GM12875 (cell line): Measurements from ENCODE around the gene ADGRA1.

Source experiments
- H3K4me3 ChIP-seq: one replicate; pipeline ENCODE4 v1.5.1; 2011; ENCODE audit warnings: low read depth, low read length, control low read depth
- TF ChIP-seq, protein P1 (sequence below): IDR thresholded peaks from 2 replicates; pipeline ENCODE4 v1.5.1; 2011; ENCODE audit warnings: low read depth, mild to moderate bottlenecking, control low read depth, inconsistent platforms, low read length, moderate library complexity, borderline replicate concordance; ENCODE audit not compliant: insufficient read depth

The ADGRA1 gene

GRCh38 chr10:133161486-133162109 lies 73.9 kb downstream of the ADGRA1 start:
- TF ChIP-seq, protein P1, sequence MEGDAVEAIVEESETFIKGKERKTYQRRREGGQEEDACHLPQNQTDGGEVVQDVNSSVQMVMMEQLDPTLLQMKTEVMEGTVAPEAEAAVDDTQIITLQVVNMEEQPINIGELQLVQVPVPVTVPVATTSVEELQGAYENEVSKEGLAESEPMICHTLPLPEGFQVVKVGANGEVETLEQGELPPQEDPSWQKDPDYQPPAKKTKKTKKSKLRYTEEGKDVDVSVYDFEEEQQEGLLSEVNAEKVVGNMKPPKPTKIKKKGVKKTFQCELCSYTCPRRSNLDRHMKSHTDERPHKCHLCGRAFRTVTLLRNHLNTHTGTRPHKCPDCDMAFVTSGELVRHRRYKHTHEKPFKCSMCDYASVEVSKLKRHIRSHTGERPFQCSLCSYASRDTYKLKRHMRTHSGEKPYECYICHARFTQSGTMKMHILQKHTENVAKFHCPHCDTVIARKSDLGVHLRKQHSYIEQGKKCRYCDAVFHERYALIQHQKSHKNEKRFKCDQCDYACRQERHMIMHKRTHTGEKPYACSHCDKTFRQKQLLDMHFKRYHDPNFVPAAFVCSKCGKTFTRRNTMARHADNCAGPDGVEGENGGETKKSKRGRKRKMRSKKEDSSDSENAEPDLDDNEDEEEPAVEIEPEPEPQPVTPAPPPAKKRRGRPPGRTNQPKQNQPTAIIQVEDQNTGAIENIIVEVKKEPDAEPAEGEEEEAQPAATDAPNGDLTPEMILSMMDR, result no peak
- H3K4me3 ChIP-seq, result no peak overlapping the region

GRCh38 chr10:133162178-133162909 lies 74.6 kb downstream of the ADGRA1 start:
- TF ChIP-seq, protein P1, result no peak
- H3K4me3 ChIP-seq, result no peak overlapping the region

DNA sequence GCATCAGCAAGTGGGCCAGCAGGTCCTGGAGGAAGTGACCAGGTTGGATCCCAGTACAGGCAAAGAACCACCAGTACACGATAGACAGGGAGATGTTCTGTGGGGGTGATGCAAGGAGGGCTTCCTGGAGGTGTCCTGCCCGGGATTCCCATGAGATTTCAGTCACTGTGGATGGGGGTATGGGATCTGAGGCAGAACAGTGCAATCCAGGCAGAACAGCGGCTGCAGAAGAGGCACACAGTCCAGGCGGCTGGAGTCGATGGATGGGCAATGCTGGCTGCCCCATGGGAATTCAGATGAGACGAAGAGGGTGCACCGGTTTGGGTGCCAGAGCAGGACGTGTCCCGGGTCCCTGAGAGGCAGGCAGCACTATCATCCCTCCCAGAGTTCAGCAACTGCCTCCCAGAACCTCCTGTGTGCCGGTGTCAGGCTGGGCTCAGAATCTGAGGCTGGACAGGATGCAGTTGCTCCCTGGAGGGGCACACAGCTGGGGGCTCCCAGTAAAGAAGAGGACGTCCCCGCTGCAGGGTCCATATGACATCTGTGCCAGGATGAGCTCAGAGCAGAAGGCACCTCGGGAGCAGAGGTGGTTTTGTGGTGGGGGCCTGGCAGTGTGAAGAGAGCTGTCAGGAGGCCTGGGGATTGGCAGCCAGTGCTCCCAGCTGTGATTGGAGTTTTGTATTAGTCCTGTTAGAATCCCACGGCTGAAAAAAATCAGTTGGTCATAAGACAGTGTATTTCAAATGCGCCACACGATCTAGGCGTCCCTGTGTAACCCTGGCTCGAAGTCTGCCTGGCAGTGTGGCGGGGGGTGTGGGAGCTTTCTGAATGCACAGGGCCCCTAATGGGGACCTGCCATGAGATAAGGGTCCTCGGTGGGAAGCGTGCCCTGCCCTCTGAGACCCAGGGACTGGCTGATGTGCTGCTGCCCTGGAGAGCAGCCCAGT lies 75.5 kb downstream of the ADGRA1 start:
- no peak overlapping the region for H3K4me3 ChIP-seq
- TF ChIP-seq, protein P1, result no peak

DNA sequence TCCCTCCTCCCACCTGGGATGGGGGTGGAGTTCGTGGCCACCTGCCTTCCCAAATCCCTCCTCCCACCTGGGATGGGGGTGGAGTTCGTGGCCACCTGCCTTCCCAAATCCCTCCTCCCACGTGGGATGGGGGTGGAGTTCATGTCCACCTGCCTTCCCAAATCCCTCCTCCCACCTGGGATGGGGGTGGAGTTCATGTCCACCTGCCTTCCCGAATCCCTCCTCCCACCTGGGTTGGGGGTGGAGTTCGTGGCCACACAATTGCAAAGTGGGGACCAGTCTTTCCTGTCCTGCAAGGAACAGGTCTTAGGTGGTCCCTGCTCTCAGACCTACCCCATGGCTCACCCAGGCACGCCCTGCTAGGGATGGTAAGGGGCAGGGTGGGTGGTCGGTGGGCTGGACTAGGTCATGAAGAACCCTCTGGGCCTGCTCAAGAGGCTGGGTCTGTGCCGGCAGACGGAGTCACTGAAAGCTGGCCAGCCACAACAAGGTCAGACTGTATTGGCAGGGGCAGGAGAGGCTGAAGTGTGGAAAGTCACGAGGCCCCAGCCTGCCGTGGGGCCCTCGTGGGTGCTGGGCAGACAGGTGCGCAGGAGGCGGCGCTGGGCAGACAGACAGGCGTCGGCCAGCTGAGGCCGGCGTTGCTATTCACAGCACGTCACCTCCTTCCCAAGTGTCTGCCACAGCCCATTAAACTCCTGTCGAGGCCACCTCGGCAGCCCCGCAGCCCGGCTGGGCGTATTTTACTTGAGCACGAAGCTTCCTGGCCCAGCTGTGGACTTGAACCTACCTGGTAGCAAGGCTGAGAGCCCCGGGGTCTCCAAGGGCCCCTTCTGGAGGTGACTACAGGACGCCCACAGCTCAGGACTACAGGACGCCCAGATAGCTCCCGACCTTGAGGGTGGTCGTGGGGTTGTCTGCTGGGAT lies 76.4 kb downstream of the ADGRA1 start:
- TF ChIP-seq, protein P1, result no peak
- H3K4me3 ChIP-seq, result no peak overlapping the region

- H3K4me3 ChIP-seq, result no peak overlapping the region
- TF ChIP-seq, protein P1, result no peak
Observed at GRCh38 chr10:133164816-133165555, 77.3 kb downstream of the ADGRA1 start.
